ENCODE results near the gene BTRC.

GRCh38 chr10:101329341-101330032 lies 24.5 kb upstream of the BTRC start:
- TF ChIP-seq CTCF (IDR thresholded peaks at IDR 0.05; ENCODE audit: insufficient read depth, low read length) (no peak), POLR2AphosphoS5 (IDR thresholded peaks at IDR 0.05; ENCODE audit: low read depth) (no peak), REST (IDR thresholded peaks at IDR 0.05; ENCODE audit: insufficient replicate concordance, low read depth) (no peak), SPI1 (IDR thresholded peaks at IDR 0.05; ENCODE audit: borderline replicate concordance, low read depth) (no peak)

All from HL-60 (cell line).